ENCODE results near the gene PGBD2.
"Not testable (repeated sequence)": the region's sequence is repeated elsewhere in the genome, so short reads cannot be mapped to it uniquely, and the experiment has no call there.

PGBD2 gene, protein sequence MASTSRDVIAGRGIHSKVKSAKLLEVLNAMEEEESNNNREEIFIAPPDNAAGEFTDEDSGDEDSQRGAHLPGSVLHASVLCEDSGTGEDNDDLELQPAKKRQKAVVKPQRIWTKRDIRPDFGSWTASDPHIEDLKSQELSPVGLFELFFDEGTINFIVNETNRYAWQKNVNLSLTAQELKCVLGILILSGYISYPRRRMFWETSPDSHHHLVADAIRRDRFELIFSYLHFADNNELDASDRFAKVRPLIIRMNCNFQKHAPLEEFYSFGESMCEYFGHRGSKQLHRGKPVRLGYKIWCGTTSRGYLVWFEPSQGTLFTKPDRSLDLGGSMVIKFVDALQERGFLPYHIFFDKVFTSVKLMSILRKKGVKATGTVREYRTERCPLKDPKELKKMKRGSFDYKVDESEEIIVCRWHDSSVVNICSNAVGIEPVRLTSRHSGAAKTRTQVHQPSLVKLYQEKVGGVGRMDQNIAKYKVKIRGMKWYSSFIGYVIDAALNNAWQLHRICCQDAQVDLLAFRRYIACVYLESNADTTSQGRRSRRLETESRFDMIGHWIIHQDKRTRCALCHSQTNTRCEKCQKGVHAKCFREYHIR

DNA sequence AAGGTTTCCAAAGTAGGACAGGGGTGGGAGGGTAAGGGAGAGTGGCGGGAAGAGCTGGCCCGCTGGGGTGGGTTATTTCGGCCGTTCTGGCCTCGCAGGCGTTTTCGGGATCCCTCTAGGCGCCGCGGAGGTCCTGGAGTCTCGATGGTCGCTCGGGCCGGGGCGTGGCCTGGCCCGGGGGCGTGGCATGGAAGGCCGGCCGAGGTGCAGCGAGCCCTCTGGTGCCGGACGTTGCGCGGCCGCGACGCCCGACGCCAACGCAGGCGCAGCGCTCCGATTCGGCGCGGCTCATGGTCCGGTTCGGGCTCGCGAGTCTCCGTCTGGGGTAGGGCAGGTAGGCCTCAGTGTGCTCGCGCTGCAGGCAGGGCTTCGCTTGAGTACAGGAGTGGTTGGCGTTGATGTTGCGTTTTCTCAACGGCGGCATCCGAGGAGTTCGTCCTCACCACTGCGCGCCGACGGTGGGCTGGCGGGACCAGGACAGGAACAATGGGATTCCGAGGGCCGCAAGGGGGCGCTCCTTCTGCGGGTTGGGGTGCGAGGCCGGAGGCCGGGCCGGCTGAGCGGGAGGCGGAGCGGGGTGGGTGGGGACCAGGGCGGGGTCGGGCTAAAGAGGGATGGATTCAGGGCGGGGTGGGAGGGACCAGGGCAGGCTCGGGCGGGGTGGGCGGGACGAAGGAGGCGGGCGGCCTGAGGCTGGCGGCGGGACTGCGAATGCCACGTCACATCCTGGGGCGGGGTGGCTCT lies at the start of gene PGBD2:
PGBD2 (plus strand) TSS at position 227 of the 744 bp plus-strand sequence. CDS start 7,628 bp downstream, outside the sequence.
- DNase-seq, result peak; percentile 93

DNA sequence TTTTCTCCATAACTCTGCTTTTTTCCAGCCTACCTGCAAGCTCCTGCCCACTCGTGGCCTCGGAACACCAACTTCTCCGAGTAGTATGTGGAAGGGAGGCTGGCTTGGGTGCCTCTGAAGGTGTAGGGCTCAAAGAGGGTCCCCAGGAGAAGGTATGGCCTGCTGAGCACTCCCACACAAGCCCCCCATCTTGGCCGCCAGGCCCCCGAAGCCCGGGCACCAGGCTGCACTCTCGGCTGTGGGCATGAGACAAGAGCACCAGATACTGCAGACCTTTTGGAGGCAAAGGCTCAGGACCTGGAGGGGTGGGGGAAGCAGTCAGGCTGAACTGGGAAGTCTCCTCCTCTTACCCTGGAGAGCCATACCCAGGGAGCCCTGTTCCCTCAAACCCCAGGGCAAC lies 48.8 kb upstream of the PGBD2 start:
- no peak for DNase-seq

DNA sequence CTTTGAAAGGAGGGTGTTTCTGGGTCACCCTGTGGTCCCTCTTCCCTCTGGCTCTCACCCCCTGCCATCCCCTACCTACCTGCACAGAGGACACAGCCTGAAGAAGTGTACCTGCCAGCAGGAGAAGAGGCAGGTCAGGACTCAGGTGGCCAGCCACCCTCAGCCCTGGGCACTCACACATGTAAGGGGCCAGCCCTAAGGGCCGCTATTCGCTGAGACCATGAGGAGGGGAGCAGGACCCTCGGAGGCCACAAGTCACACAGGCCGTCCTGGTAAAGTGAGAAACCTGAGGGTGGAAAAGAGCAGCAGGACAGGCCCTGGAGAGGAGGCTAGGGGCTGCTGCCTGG lies 48.3 kb upstream of the PGBD2 start:
- no peak for DNase-seq

DNA sequence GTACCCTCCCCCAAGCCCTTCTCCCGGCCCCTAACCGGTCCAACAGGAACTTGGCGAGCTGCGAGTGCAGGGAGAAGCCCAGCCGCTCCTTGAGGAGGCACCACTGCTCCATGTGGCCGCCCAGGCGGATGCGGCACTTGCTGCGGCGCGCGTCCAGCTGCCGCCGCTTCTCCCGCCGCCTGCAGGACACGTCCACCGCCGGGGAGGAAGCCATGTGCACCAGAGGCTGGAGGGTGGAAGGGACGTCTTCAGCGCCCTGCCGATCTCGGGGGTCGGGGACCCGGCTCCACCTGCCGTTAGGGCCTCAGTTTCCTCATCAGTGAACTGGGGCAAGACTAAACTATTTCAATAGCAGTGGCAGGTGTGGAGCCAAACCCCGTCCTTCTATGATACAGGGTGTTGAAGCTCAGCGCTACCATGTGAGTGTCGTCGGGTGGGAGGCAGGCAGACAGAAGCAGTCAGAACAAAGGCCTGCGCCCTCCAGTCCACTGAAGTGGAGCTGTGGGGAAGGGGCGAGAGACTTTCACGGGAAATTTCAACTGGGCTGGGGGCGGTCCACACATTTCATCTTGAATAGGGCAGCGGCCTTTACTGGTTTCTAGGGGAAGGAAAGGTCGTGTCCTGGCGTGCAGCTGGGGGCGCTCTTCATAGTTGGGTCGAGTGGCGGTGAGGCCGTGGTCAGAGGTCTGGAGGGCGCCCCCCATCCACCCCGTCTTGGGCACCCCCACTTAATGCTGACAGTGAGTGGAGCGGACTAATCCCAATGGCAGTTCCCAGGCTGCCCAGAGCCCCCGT lies 47.7 kb upstream of the PGBD2 start:
- DNase-seq, result peak; percentile 67

DNA sequence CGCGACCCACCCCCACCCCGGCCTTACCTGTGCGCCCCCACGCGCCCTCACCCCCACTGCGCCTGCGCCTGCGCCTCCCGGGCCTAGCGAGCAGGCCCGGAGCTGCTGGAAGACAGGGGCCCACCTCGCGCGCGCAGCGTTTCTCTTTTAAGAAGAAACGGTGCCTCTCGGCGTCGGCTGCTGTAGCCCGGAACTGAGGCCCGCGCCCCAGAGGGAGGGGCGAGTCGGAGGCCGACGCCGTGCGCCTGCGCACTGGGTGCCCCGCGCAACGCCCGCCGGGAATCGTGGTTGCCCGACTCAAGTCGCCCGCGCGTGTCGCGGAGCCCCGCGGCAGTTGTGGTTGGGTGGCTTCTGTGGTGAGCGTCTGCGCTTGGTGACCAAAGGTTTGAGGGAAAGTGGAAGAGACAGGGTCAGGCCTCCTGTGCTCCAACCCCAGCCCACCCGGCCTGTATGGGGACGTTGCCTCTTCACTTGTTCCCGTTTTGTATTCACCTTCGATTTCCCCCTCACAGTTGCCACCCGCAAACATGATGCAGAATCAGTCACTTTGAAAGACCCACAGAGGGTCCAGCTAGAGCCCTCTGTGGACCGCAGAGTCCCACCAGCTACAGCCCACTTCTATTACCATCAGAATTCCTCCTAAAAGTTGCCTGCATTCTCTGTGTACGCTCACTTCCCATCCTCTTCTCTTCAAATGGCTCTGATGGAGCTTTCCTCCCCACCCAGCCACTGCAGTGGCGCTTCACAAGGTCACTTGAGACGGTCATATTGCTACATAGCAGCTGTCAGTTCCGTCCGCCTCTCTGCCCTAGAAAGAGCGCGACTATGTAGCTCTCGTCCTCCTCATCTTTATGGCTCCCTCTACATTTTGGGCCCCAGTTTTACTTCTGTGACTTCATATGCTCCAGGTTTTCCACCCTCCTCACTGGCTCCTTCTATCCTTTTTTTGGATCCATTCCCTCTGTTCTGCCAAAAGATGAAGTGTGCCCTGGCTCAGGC lies 46.8 kb upstream of the PGBD2 start, which contains the start of gene ZNF692:
ZNF692 (minus strand) TSS at position 195 of the 999 bp plus-strand sequence. CDS start 776 bp downstream, outside the sequence.
- DNase-seq, result peak; percentile 98

DNA sequence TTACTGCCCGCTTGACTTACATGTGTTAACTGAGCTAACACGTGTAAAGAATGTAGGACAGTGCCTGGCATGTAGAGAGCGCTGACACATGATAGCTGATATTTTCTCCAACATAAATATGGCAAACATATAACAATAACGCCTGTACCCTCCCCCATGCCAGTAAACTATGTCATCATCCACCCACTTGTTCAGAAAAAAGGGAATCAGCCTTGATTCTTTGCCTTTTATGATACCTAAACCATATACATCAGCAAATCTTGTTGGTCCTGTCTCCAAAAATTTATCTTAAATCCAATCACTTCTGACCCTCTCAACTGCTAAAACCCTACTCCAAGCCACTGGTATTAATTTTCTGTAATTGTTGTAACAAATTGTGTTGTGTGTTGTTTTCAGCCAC lies 46.0 kb upstream of the PGBD2 start:
- DNase-seq, result no peak

DNA sequence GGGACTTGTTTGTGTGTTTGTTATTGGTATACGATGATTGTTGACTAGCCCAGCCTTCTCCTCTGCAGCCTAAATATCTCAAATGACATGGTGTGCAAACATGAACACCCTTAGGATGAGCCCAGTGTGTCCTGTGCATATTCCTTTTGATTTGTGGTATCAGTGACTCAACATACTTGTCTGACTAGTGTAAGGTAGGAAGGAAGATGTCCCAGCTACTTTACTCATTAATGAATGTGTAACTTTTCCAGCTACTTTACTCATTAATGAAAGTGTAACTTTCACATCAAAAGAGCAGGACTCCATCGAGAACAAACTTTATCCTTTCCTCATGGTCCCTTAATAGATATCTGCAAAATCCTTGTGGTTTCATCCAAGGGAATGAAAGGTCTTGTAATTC lies 44.4 kb upstream of the PGBD2 start:
- DNase-seq, result no peak

DNA sequence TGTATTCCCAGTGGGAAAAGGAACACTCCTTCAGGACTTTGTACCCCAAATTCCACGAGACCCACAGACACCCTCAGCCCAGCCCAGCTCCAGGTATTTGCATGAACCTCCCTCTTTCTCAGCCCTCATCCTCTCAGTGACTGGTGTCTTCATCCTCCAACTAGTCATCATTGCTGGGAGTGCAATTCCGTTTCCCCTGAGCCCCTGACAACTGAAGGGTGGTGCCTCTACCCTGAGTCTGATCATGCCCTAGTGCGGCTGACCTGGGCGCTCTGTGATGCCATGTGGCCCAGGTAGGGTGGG lies 43.4 kb upstream of the PGBD2 start:
- DNase-seq, result no peak

DNA sequence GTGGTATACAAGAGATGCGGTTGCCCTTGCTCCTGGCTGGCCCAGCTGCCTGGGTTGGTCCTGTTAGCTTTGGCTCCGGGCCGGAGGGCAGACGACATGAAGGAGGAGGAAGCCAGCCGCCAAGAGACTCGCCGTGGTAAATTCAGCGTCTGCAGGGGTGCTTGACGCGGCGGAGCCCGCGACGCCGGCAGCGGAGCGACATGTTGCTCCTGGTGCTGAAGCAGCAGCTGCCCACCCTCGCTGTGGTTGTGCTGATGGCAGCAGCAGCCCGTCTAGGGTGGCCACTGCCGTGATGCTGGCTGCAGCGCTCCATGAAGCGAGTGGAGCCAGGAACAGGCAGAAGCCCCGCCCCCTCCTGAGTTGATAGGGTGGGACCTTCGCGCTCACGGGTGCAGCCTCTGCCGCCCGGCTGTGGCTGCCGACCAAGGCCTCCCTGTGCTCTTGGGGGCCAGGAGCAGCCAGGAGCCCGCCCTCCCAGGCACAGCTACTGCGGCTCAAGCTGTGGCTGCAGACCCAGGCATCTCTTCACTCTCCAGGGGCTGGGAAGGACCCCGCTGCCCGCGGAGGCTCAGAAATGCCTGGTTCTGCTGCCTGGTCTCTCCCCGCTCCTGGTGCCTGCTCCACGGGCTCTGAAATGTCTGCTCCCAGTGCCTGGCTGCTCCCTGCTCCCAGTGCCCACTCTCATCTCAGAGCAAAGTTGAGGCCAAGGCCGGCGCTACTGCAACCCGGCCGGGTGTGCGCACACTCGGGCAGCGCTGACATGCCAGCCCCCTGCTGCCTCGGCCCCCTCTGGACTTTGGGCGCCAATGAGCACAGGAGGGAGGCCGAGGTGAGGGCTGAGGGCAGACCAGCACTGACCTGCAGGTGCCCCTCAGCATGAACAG lies 42.8 kb upstream of the PGBD2 start:
- DNase-seq, result peak; percentile 76

DNA sequence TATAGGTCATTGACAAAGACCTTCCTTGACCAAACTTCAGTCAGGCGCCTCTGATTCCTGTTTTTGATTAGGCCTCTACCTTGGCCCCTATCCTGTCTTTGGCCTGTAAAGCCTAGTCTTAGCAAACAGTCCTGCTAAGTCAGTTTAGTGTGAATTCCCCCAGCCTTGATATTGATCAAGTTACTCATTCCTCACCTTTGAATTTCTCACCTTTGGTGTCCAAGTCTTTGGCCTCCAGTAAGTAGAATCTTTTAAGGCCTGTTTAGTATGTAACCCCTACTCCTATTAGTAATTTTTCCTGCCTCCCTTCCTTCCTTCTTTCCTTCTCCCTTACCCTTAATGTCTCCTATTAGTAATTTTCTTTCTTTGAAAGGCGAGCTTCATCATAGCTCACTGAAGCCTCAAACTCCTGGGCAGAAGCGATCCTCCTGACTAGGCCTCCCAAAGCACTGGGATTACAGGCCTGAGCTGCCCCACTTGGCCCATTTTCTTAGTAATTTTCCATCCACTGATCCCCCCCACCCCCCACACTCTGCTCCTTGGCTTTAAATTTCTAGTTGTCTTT lies 34.1 kb upstream of the PGBD2 start:
- peak; percentile 17 for DNase-seq

DNA sequence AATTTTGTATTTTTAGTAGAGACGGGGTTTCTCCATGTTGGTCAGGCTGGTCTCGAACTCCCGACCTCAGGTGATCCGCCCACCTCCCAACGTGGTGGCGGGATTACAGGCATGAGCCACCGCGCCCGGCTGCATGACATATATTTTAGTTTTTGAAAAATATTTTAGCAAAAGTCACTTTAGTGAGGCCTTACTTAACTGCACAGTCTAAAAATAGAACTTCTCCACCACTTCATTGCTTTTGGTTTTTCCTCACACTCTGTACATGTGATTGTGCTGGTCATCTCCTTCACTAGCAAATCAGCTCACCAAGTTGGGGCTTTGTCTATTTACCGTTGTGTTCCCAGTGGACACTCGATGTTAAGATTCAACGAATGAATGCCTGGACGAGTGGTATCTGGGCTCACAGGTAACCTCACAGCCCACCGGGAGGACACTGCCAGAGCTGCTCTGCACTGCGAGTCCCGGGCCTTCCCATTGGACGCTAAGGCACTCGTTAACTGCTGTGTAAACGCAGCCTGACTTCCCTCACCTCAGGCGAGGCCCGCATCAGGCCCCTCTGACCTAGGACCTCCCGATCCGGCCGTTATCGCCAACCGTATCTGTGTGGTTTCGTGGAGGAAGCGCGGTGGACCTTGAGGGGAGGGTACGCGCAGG lies 33.2 kb upstream of the PGBD2 start:
- DNase-seq, result peak; percentile 70

DNA sequence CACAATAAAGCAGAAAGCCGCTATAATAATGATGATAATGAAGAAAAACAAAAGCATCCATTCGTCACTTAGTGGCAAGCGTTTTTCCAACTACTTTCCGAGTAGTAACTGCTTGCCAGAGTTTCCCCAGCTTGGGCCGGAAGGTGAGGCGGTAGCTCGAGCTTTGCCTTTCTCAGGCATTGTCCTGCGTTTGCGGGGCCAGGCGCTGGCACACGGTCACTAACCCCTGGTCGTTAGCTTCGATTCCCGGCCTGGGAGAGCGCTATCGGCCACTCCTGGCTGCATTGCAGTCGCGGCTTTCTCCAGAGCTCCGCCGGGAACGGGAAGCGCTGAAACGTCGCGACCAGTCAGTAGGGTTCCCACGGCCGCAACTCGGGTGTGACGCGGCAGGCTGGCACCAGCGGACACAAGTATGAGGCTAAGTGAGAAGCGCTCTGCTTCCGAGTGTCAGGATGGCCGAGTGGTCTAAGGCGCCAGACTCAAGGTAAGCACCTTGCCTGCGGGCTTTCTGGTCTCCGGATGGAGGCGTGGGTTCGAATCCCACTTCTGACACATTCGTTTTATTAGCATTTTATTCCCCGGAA lies 32.5 kb upstream of the PGBD2 start:
- DNase-seq, result peak; percentile 95

DNA sequence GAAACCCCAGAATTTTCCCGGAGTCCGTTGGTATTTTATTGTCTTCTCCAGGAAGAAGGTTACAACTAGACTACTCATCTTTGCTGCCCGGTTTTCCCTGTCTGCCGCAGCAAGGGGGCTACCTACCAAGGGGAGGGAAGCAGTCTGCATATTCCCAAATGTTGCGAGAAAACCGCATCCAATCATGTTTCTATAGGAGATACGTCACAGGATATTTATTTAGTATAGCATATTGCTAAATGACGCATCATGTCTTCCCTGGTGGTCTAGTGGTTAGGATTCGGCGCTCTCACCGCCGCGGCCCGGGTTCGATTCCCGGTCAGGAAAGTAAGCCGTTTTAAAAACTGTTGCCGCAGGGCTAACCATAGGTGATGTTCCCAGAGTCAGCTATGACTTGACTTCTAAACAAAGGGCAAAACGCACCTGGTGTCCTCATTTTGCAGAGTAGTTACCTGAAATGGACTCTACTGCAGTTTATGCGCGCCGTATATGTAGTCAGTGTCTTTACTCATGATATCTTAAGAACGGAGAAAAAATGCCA lies 32.0 kb upstream of the PGBD2 start:
- no peak for DNase-seq

DNA sequence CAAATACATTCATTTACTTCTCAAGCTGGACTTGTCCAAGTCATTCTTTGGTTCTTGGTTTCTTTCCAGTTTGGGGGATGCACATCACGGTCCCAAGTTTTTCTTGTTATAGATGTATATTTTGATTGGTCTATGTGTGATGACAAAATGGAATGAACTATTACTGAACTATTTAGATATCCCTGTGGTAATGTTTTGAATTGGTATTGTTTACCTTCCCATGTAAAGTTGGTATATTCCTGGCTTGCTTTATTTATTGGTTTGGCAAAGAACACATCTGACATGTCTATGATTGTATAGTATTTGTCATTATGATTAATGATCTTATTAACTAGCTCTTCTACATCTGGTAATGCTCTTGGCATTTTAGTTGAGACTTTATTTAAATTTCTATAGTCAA lies 24.8 kb upstream of the PGBD2 start:
- DNase-seq, result no peak

DNA sequence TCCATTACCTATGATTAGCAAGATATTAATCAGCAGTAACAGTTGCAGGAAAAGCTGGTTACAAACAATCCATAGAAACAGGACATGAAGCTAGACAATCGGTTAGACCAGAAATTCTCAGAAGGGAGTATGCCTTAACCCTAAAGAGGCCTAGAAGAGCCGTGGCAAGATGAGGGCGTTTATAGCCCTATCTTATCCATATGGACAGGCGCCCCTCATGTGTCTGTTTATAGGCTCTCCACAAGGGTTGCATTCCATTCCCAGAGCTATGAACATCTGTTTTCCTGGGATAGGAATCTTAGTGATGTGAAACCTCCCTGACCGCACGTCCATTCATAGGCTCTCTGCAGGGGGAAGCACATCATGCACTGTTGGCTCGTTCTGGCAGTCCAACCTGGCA lies 23.6 kb upstream of the PGBD2 start:
- DNase-seq, result not testable (repeated sequence)

DNA sequence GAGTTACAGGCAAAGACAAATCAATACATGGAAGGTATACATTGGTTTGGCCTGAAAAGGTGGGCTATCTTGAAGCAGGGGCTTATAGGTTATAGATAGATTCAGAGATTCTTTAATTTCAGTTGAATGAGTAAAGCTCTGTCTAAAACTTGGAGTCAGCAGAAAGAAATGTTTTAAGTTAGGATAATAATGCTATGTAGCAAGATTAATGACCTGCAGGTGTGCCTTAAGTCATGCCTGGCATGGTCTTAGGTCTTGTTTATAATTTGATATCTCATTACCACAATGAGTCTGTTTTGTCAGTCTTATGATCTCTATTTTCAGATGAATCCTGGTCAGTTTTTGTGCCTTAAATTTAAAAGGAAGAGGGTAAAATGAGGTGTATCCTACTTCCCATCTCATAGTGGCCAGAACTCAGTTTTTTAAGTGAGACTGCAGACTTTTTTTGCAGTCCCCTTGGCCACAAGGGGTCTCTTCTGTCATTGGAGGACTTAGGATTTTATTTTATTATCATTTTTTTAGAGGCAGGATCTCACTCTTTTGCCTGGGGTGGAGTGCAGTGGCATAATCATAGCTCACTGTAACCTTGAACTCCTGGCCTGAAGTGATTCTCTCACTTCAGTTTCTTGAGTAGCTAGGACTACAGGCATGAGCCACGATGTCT lies 21.3 kb upstream of the PGBD2 start:
- DNase-seq, result no peak

DNA sequence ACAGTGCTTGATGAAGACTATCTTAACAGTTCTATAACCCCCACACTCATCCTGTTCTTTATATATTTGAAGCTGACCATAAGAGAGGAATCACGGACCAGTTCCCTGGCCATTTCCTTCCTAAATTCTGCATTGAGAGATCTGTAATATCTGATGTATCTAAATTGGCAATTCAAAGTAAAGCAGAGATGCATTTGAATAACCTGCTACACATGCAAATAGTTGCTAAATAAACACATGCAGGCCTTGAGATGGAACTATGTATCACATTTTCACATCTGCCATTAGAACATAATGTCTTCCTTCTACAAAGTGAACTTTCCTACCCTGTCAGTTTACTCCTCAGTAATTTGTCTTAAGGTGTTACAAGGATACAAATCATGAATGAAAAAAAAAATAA lies 20.4 kb upstream of the PGBD2 start:
- DNase-seq, result no peak

DNA sequence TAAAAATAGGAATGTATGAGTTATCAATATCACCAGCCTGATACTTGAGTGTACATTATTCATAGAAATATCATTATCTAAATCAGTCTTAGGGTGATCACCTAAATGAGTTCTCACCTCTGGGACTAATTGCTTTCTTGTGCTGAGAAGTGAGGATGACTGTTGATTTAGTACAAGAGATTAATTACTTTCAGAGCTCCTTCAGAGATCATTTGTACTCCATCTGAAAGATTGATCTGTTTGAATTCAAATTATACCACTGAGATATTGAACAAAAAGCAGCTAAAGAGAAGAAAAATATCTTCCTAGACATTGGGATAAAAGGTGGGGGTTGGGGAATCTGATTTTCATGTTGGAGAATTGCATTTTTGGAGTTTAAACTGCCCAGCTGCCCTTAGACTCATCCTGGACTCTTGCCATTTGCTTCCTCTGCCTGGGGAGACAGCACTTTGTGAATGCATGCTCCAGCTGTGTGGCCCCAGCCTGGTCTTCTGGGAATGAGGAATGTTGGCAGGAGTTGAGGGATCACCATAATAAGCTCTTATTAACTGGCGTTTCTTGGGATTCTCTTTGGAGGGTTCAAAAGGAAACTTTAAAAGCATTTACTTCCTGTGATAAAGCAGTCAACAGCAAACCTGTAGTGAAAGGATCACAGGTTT lies 19.7 kb upstream of the PGBD2 start:
- peak; percentile 39 for DNase-seq
